LNCAP (cell line): ENCODE data around the gene FBXO17.

ENCODE experiments used
- TF ChIP-seq, protein P1 (sequence below): fragments of 450-650 bp; IDR thresholded peaks from 2 replicates; pipeline ENCODE4 v1.5.1; 2017; ENCODE audit warnings: mild to moderate bottlenecking

Gene FBXO17

DNA sequence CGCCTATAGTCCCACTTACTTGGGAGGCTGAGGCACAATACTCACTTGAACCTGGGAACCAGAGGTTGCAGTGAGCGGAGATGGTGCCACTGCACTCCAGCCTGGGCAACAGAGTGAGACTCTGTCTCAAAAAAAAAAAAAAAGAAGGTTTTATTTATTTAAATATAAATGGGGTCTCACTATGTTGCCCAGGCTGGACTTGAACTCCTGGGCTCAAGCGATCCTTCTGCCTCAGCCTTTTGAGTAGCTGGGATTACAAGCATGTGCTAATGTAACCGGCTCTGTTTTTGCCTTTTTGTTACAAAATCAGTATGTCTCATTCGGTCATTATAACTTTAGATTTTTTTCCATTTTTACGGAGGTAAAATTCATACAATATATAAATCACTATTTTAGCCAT, 32.6 kb upstream of the FBXO17 start:
- TF ChIP-seq, protein P1, sequence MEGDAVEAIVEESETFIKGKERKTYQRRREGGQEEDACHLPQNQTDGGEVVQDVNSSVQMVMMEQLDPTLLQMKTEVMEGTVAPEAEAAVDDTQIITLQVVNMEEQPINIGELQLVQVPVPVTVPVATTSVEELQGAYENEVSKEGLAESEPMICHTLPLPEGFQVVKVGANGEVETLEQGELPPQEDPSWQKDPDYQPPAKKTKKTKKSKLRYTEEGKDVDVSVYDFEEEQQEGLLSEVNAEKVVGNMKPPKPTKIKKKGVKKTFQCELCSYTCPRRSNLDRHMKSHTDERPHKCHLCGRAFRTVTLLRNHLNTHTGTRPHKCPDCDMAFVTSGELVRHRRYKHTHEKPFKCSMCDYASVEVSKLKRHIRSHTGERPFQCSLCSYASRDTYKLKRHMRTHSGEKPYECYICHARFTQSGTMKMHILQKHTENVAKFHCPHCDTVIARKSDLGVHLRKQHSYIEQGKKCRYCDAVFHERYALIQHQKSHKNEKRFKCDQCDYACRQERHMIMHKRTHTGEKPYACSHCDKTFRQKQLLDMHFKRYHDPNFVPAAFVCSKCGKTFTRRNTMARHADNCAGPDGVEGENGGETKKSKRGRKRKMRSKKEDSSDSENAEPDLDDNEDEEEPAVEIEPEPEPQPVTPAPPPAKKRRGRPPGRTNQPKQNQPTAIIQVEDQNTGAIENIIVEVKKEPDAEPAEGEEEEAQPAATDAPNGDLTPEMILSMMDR, result no peak

DNA sequence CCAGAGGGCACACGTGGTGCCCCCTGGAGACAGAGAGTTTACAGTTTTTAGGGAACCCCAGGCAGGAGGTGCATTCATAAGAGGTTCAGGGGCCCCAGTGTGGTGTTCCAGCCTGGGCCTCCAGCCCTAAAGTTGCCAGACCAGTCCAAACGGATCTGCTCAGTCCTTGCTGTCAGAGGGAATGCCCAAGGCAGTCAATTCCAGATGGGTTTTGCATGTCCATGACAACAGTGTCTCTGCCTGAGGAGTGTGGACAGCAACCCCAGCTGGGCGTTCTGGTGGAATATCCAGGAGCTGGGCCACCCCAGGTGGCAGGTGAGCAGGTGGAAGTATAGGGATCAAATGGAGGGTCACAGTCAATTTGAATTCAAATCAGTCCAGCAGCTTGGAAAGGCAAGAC, 31.6 kb upstream of the FBXO17 start:
- TF ChIP-seq, protein P1, result no peak

DNA sequence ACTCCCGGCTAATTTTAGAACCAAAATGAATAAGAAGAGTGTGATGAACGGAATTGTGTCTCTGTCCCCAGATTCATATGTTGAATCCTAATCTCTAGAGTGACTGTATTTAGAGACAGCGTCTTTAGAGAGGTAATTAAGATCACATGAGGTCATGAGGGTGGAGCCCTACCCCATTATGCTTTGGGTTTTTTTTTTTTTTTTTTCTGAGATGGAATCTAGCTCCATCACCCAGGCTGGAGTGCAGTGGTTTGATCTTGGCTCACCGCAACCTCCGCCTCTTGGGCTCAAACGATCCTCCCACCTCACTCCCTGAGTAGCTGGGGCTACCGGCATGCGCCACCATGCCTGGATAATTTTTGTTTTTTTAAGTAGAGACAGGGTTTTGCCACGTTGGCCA, 28.9 kb upstream of the FBXO17 start:
- TF ChIP-seq, protein P1, result no peak

DNA sequence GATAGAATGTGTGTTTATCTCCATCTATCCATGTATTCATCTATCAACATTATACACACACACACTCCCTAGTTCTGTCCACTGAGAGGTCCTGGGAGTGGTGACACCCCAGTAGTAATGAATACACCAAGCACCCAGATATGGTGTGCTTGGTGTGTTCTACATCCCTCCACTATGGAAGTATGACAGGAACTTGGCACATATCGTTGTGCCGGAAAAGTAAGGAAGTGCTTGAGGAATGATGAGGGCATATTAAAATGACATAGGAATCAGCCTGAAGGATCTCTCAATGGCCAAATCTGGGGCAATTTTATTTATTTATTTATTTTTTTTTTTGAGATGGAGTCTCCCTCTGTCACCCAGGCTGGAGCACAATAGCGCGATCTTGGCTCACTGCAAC, 28.3 kb upstream of the FBXO17 start:
- TF ChIP-seq, protein P1, result no peak

DNA sequence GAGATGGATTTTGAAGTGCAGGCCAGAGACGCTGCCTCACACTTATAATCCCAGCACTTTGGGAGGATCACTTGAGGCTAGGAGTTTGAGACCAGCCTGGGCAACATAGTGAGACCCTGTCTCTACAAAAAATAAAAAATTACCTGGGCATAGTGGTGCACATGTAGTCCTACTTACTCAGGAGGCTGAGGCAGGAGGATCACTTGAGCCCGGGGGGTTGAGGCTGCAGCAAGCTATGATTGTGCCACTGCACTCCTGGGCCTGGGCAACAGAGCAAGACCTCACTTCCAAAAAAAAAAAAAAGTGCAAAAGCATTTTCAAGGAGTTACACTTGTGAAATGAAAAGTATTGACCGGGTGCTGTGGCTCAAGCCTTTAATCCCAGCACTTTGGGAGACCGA, 27.6 kb upstream of the FBXO17 start:
- TF ChIP-seq, protein P1, result no peak

DNA sequence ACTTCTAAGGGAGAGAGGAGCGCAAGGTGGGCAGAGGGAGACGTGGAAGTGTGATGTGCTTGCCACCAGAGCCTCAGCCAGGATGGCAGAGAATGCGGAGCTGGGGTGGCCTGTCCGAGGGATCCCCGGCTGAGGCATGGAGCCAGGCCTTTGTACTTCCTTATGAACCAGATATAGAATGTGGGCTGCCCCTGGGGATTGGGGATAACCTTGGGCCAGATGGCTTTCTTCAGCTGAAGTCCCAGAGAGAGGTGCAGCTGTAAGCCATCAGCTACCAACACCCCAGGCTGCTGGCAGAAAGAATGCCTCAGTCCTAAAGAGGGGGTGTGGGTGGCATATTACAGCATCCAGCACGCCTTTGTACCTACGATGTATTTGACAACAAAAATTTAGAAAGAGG, 25.5 kb upstream of the FBXO17 start:
- TF ChIP-seq, protein P1, result no peak

DNA sequence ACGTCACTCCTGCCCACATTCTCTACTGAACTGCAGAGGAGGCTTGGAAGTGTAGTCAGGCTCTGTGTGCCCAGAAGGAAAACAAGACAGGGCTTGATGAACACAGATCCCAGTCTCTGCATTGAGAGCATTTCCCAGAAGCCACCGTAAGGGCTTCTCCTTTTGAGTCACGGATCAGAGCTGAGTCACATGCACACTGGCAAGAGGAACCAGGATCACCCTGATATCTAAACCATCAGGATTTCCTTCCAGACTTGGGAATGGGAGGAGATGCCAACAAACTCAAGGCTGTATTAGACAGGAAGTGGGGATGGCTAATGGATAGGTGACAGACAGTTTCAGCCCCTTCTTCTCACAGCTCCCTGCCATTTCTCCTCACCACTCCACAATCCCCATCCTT, 17.7 kb upstream of the FBXO17 start:
- TF ChIP-seq, protein P1, result no peak

DNA sequence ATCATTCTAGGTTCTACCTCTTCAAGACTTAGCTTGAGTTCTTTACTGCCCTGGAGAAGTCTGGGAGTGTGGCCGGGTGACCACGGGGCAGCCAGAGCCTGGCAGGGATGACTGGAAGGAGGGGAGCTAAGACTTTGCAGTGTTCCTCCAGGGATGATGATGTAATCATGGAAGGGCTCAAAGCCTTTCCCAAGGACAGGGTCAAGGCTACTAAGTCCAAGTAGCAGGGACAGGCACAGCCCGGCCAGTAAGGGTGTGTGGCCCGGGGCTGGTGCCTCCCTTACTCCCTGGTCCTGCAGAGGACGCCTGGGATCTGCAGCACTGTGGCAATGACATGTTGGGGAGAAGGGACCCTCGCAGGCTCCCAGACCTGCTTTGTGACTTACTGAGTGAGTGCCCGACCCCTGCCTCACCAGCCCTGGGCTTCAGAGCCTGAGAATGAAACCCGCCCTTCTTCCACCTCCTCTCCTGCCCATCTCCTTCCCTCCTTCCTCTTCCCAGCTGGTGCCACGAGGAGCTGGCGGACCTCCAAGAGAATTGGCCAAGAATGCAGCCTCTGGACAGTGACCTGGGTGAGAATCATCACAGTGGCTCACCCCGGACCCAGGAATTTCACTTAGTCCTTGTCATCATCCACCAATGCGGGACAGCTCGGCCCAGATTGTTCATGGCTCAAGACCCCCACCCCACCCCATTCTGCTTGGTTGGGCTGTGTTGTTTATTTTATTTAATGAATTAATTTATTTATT, 15.6 kb upstream of the FBXO17 start:
- TF ChIP-seq, protein P1, result no peak
